Measurements from ENCODE around the gene NQO2. TPM values are rescaled to one million over a fixed set of nuclear protein-coding genes. Genes with fewer than 3 reads are reported as not detected.
A peak's percentile ranks its signal among the peaks of the same experiment; 100 is the strongest.
"Not testable (repeated sequence)": the region's sequence is repeated elsewhere in the genome, so short reads cannot be mapped to it uniquely, and the experiment has no call there.

Gene NQO2
- total RNA-seq, 1 donor from 2014 or later = 28.1 TPM

- Mint-ChIP-seq H3K4me3 (ENCODE audit: unreplicated experiment) (peak overlapping the region; percentile 34), H3K4me1 (ENCODE audit: low read depth, unreplicated experiment) (peaks cover 14% of the 10 kb centered on the region), H3K27ac (ENCODE audit: unreplicated experiment) (peak overlapping the region; percentile 48), H3K27me3 (ENCODE audit: unreplicated experiment) (no peaks in the 10 kb centered on the region), H3K36me3 (ENCODE audit: unreplicated experiment) (no peaks in the 10 kb centered on the region), H3K9me3 (ENCODE audit: unreplicated experiment) (peaks cover 8% of the 10 kb centered on the region)
- TF ChIP-seq CTCF (IDR thresholded peaks at IDR 0.05; ENCODE audit: partially characterized antibody, unreplicated experiment) = no peak
- DNase-seq = no peak
Observed at GRCh38 chr6:3026791-3027626, 27.3 kb downstream of the NQO2 start.

GRCh38 chr6:3028156-3028555 lies 28.5 kb downstream of the NQO2 start:
- H3K36me3 Mint-ChIP-seq (ENCODE audit: unreplicated experiment); H3K4me1 Mint-ChIP-seq (ENCODE audit: low read depth, unreplicated experiment); DNase-seq: not testable (repeated sequence)

GRCh38 chr6:3031857-3032640 lies 32.4 kb downstream of the NQO2 start:
- no peak overlapping the region for H3K4me3 Mint-ChIP-seq (ENCODE audit: unreplicated experiment)
- no peaks in the 10 kb centered on the region for H3K36me3 Mint-ChIP-seq (ENCODE audit: unreplicated experiment)
- H3K4me1 Mint-ChIP-seq (ENCODE audit: low read depth, unreplicated experiment) = no peaks in the 10 kb centered on the region
- H3K9me3 Mint-ChIP-seq (ENCODE audit: unreplicated experiment) = peaks cover 10% of the 10 kb centered on the region
- no peak overlapping the region for H3K27ac Mint-ChIP-seq (ENCODE audit: unreplicated experiment)
- peaks cover 2% of the 10 kb centered on the region for H3K27me3 Mint-ChIP-seq (ENCODE audit: unreplicated experiment)
- DNase-seq = no peak
- TF ChIP-seq CTCF (IDR thresholded peaks at IDR 0.05; ENCODE audit: partially characterized antibody, unreplicated experiment) = no peak

More at GRCh38 chr6:3028156-3028555, 28.5 kb downstream of the NQO2 start:
- H3K27me3 Mint-ChIP-seq (ENCODE audit: unreplicated experiment); H3K9me3 Mint-ChIP-seq (ENCODE audit: unreplicated experiment); H3K27ac Mint-ChIP-seq (ENCODE audit: unreplicated experiment); H3K4me3 Mint-ChIP-seq (ENCODE audit: unreplicated experiment): not testable (repeated sequence)

- Mint-ChIP-seq H3K4me1 (ENCODE audit: low read depth, unreplicated experiment) (peaks cover 8% of the 10 kb centered on the region), H3K27ac (ENCODE audit: unreplicated experiment) (no peak overlapping the region), H3K27me3 (ENCODE audit: unreplicated experiment) (peaks cover 2% of the 10 kb centered on the region), H3K36me3 (ENCODE audit: unreplicated experiment) (no peaks in the 10 kb centered on the region), H3K4me3 (ENCODE audit: unreplicated experiment) (no peak overlapping the region), H3K9me3 (ENCODE audit: unreplicated experiment) (peaks cover 8% of the 10 kb centered on the region)
- no peak for DNase-seq
- TF ChIP-seq CTCF (IDR thresholded peaks at IDR 0.05; ENCODE audit: partially characterized antibody, unreplicated experiment) = no peak
Observed at GRCh38 chr6:3032986-3033385, 33.3 kb downstream of the NQO2 start.

GRCh38 chr6:3033652-3034051 lies 34.0 kb downstream of the NQO2 start:
- Mint-ChIP-seq H3K9me3 (ENCODE audit: unreplicated experiment) (peaks cover 8% of the 10 kb centered on the region), H3K27ac (ENCODE audit: unreplicated experiment) (no peak overlapping the region), H3K4me3 (ENCODE audit: unreplicated experiment) (no peak overlapping the region), H3K36me3 (ENCODE audit: unreplicated experiment) (no peaks in the 10 kb centered on the region), H3K4me1 (ENCODE audit: low read depth, unreplicated experiment) (peaks cover 14% of the 10 kb centered on the region), H3K27me3 (ENCODE audit: unreplicated experiment) (peaks cover 2% of the 10 kb centered on the region)
- DNase-seq = no peak
- TF ChIP-seq CTCF (IDR thresholded peaks at IDR 0.05; ENCODE audit: partially characterized antibody, unreplicated experiment) = no peak

Measured in glutamatergic neuron (in vitro differentiated cells).